ENCODE data around the gene YIPF1. TPM values are rescaled to one million over a fixed set of nuclear protein-coding genes. Genes with fewer than 3 reads are reported as not detected.

The YIPF1 gene
- total RNA-seq, 1 donor from 2014 or later = 42.7 TPM

DNA sequence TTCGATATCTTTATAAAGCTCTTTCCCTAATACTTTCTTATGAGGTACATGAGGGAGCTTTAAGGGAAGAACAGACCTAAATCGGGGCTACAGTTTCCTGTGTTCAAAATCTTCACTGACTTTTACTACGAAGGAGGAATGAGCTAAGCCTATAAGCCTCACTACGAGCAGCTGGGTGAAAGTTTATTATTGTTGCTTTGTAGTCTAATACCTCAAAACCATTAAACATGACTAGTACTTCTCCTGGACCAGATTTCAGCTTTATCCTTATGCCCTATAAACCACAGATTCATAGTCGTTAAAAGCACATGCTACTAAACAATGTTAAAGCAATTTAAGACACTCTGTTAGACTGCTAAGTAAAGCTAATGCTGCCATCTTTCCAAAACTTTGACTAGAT, 81.7 kb downstream of the YIPF1 start:
- no peaks in the 10 kb centered on the region for H3K27me3 ChIP-seq (ENCODE audit: control insufficient read depth, insufficient read depth, low read length)
- TF ChIP-seq, protein P1, sequence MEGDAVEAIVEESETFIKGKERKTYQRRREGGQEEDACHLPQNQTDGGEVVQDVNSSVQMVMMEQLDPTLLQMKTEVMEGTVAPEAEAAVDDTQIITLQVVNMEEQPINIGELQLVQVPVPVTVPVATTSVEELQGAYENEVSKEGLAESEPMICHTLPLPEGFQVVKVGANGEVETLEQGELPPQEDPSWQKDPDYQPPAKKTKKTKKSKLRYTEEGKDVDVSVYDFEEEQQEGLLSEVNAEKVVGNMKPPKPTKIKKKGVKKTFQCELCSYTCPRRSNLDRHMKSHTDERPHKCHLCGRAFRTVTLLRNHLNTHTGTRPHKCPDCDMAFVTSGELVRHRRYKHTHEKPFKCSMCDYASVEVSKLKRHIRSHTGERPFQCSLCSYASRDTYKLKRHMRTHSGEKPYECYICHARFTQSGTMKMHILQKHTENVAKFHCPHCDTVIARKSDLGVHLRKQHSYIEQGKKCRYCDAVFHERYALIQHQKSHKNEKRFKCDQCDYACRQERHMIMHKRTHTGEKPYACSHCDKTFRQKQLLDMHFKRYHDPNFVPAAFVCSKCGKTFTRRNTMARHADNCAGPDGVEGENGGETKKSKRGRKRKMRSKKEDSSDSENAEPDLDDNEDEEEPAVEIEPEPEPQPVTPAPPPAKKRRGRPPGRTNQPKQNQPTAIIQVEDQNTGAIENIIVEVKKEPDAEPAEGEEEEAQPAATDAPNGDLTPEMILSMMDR (IDR thresholded peaks at IDR 0.05; ENCODE audit: insufficient read depth, low read length, poor library complexity, severe bottlenecking) = no peak
- H3K4me3 ChIP-seq (ENCODE audit: low read depth, low read length) = no peak overlapping the region
- DNase-seq (ENCODE audit: low read depth) = no peak
- H3K36me3 ChIP-seq (ENCODE audit: control insufficient read depth, insufficient read depth, low read length) = no peaks in the 10 kb centered on the region

DNA sequence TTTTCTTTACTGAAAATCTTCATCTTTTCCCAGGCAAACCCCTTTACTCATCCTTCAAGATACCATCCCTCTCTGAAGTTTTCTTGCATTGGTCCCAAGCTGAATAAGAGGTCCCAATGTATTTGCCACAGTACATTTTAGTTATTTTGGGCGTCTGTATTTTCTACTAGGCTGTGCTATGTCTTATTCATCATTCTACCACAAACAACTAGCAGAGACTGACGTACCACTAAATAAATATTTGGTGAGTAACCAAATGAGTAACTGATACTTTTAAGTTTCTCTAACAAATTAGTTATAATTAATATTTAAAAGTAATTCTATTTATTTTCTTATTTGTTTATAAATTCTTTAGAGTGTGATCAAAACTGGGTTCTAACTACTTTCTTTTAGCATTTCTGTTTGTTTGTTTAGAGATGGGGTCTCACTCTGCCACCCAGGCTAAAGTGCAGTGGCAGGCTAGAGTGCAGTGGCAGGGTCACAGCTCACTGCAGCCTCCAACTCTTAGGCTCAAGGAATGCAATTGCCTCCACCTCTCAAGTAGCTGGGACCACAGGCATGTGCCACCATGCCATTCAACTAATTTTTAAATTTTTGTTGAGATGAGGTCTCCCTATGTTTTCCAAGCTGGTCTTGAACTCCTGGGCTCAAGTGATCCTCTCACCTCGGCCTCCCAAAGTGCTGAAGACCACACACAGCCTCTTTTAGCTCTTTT, 84.6 kb downstream of the YIPF1 start:
- Histone ChIP-seq H3K4me3 (ENCODE audit: low read depth, low read length) (no peak overlapping the region), H3K27me3 (ENCODE audit: control insufficient read depth, insufficient read depth, low read length) (no peaks in the 10 kb centered on the region), H3K36me3 (ENCODE audit: control insufficient read depth, insufficient read depth, low read length) (no peaks in the 10 kb centered on the region)
- no peak for DNase-seq (ENCODE audit: low read depth)
- TF ChIP-seq, protein P1 (IDR thresholded peaks at IDR 0.05; ENCODE audit: insufficient read depth, low read length, poor library complexity, severe bottlenecking) = no peak

DNA sequence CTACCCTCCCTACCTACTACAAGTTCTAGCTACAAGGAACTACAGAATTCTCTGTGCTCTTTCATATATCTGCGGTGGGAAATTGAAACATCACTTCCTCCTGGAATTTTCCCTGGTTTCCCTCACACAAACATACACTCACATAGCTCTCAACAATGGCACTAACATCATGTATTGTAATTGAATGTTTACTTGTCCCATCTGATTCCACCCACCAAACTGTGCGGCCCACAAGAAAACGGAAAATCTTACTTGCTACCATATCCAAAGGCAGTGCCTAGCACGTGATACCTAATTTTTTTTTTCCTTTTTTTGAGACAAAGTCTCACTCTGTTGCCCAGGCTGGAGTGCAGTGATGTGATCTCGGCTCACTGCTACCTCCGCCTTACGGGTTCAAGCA, 85.4 kb downstream of the YIPF1 start:
- TF ChIP-seq, protein P1 (IDR thresholded peaks at IDR 0.05; ENCODE audit: insufficient read depth, low read length, poor library complexity, severe bottlenecking) = no peak
- Histone ChIP-seq H3K36me3 (ENCODE audit: control insufficient read depth, insufficient read depth, low read length) (no peaks in the 10 kb centered on the region), H3K27me3 (ENCODE audit: control insufficient read depth, insufficient read depth, low read length) (no peaks in the 10 kb centered on the region), H3K4me3 (ENCODE audit: low read depth, low read length) (no peak overlapping the region)
- DNase-seq (ENCODE audit: low read depth) = no peak

Other genes starting within 250 kb of the YIPF1 start
- gene GLIS1, start 150.6 kb downstream of the YIPF1 start, total RNA-seq = 0.63 and 0.75 TPM in 2 replicates
- 22.8 and 24.6 TPM in 2 replicates for gene NDC1, start 51.5 kb downstream of the YIPF1 start, total RNA-seq
- not detected in 2 replicates for gene DIO1, start 4.4 kb upstream of the YIPF1 start, total RNA-seq
- 9.5 and 11.5 TPM in 2 replicates for gene IFT25, start 55.9 kb upstream of the YIPF1 start, total RNA-seq
- gene LRRC42, start 56.6 kb upstream of the YIPF1 start, total RNA-seq = 40.7 and 45.7 TPM in 2 replicates
- not detected in 2 replicates for gene LDLRAD1, start 128.4 kb upstream of the YIPF1 start, total RNA-seq
- gene TMEM59, start 163.4 kb upstream of the YIPF1 start, total RNA-seq = 126 and 138 TPM in 2 replicates
- 2.5 and 3.6 TPM in 2 replicates for gene TCEANC2, start 163.8 kb upstream of the YIPF1 start, total RNA-seq

All from kidney epithelial cell (primary cell).